ENCODE data around the gene ODF4. TPM values are rescaled to one million over a fixed set of nuclear protein-coding genes. Genes with fewer than 3 reads are reported as not detected.
"Not testable (repeated sequence)": the region's sequence is repeated elsewhere in the genome, so short reads cannot be mapped to it uniquely, and the experiment has no call there.

Gene ODF4
- total RNA-seq, 1 donor from 2014 or later, result not detected

- Mint-ChIP-seq H3K36me3 (ENCODE audit: low read depth) (peaks cover 23% of the 10 kb centered on the region), H3K4me3 (ENCODE audit: unreplicated experiment) (peak within 1 kb of the TSS; percentile 74), H3K27me3 (ENCODE audit: low read depth) (no peaks in the 10 kb centered on the region), H3K27ac (ENCODE audit: unreplicated experiment) (peak within 1 kb of the TSS; percentile 93), H3K9me3 (ENCODE audit: low read depth) (no peaks in the 10 kb centered on the region), H3K4me1 (ENCODE audit: low read depth) (peaks cover 65% of the 10 kb centered on the region)
- peak; percentile 96 for DNase-seq (ENCODE audit: low spot score)
- TF ChIP-seq CTCF (IDR thresholded peaks at IDR 0.05), result peak; percentile 80
Measured at GRCh38 chr17:8376271-8377067, 36.8 kb downstream of the ODF4 start, which contains the start of gene KRABD2. Gene KRABD2 (minus strand): TSS chr17:8376704.

- Mint-ChIP-seq H3K4me1 (ENCODE audit: low read depth) (peaks cover 63% of the 10 kb centered on the region), H3K27me3 (ENCODE audit: low read depth) (no peaks in the 10 kb centered on the region), H3K4me3 (ENCODE audit: unreplicated experiment) (no peak overlapping the region), H3K36me3 (ENCODE audit: low read depth) (peaks cover 23% of the 10 kb centered on the region), H3K9me3 (ENCODE audit: low read depth) (no peaks in the 10 kb centered on the region), H3K27ac (ENCODE audit: unreplicated experiment) (peak overlapping the region; percentile 93)
- no peak for TF ChIP-seq CTCF (IDR thresholded peaks at IDR 0.05)
- DNase-seq (ENCODE audit: low spot score), result no peak
Measured at GRCh38 chr17:8377422-8377821, 37.8 kb downstream of the ODF4 start.

- H3K9me3 Mint-ChIP-seq (ENCODE audit: low read depth); H3K27me3 Mint-ChIP-seq (ENCODE audit: low read depth); H3K4me3 Mint-ChIP-seq (ENCODE audit: unreplicated experiment); DNase-seq (ENCODE audit: low spot score): not testable (repeated sequence)
- H3K36me3 Mint-ChIP-seq (ENCODE audit: low read depth), result peaks cover 25% of the 10 kb centered on the region
- H3K4me1 Mint-ChIP-seq (ENCODE audit: low read depth), result peaks cover 67% of the 10 kb centered on the region
- H3K27ac Mint-ChIP-seq (ENCODE audit: unreplicated experiment), result peak overlapping the region; percentile 57
Measured at GRCh38 chr17:8378117-8378516, 38.5 kb downstream of the ODF4 start.

GRCh38 chr17:8380049-8380448 is 40.4 kb downstream of the ODF4 start:
- H3K27ac Mint-ChIP-seq (ENCODE audit: unreplicated experiment), result peak overlapping the region; percentile 68
- no peak for TF ChIP-seq CTCF (IDR thresholded peaks at IDR 0.05)
- peaks cover 79% of the 10 kb centered on the region for H3K4me1 Mint-ChIP-seq (ENCODE audit: low read depth)
- DNase-seq (ENCODE audit: low spot score), result no peak
- H3K9me3 Mint-ChIP-seq (ENCODE audit: low read depth), result no peaks in the 10 kb centered on the region
- H3K36me3 Mint-ChIP-seq (ENCODE audit: low read depth), result peaks cover 25% of the 10 kb centered on the region
- H3K4me3 Mint-ChIP-seq (ENCODE audit: unreplicated experiment), result no peak overlapping the region
- H3K27me3 Mint-ChIP-seq (ENCODE audit: low read depth), result no peaks in the 10 kb centered on the region

GRCh38 chr17:8382052-8382879 is 42.6 kb downstream of the ODF4 start:
- no peaks in the 10 kb centered on the region for H3K9me3 Mint-ChIP-seq (ENCODE audit: low read depth)
- no peak for DNase-seq (ENCODE audit: low spot score)
- peak overlapping the region; percentile 91 for H3K27ac Mint-ChIP-seq (ENCODE audit: unreplicated experiment)
- peaks cover 24% of the 10 kb centered on the region for H3K36me3 Mint-ChIP-seq (ENCODE audit: low read depth)
- H3K27me3 Mint-ChIP-seq (ENCODE audit: low read depth), result no peaks in the 10 kb centered on the region
- peak overlapping the region; percentile 97 for H3K4me3 Mint-ChIP-seq (ENCODE audit: unreplicated experiment)
- no peak for TF ChIP-seq CTCF (IDR thresholded peaks at IDR 0.05)
- peaks cover 70% of the 10 kb centered on the region for H3K4me1 Mint-ChIP-seq (ENCODE audit: low read depth)

All from chondrocyte (in vitro differentiated cells).